Ovary (tissue), 9 donors: ENCODE results near the gene TBC1D12. TPM values are rescaled to one million over a fixed set of nuclear protein-coding genes. Genes with fewer than 3 reads are reported as not detected.

Experiments used
- DNase-seq, 5 donors: peaks; one replicate each; pipeline ENCODE4 v3.0.0-alpha.2; 2019 to 2020
- H3K27ac ChIP-seq, 2 donors: fragments of 200-600 bp; one replicate each; pipeline versions ENCODE4 v1.5.1 to v1.8.0; 2019 to 2022
- H3K27me3 ChIP-seq: fragments of 200-600 bp; one replicate; pipeline ENCODE4 v1.8.0; 2022
- H3K36me3 ChIP-seq: fragments of 200-600 bp; sonication (generic); one replicate; pipeline ENCODE4 v1.5.1; 2019
- H3K4me1 ChIP-seq: one replicate; pipeline ENCODE4 v1.8.1; 2013; ENCODE audit warnings: mild to moderate bottlenecking, moderate library complexity; ENCODE audit not compliant: insufficient read depth
- H3K4me3 ChIP-seq: fragments of 200-600 bp; sonication (generic); one replicate; pipeline ENCODE4 v1.5.1; 2017
- H3K9me3 ChIP-seq, 2 donors: fragments of 200-600 bp in 1 of 2; sonication (generic) in 1 of 2; one replicate each; pipeline versions ENCODE4 v1.5.1 to v1.8.1; 2013 to 2019; ENCODE audit warnings: mild to moderate bottlenecking in 1 of 2, moderate library complexity in 1 of 2
- CTCF ChIP-seq, 3 donors: fragments of 450-650 bp in 2 of 3; fragments of 200-600 bp in 1 of 3; IDR thresholded peaks; one replicate each; pipeline versions ENCODE4 v1.5.1 to v1.8.0; 2016 to 2022; ENCODE audit warnings: antibody characterized with exemption in 3 of 3, mild to moderate bottlenecking in 1 of 3
- EP300 ChIP-seq: sonication (generic); formaldehyde crosslinking; IDR thresholded peaks from one replicate; pipeline ENCODE4 v1.6.1; 2017; ENCODE audit warnings: antibody characterized with exemption
- POLR2A ChIP-seq: fragments of 450-650 bp; IDR thresholded peaks from one replicate; pipeline ENCODE4 v1.6.1; 2017; ENCODE audit warnings: antibody characterized with exemption, mild to moderate bottlenecking, moderate library complexity
- WGBS, 3 donors: extraction: QIAGEN DNeasy Blood & Tissue Kit in 1 of 3; methylation state at CpG; one replicate each; pipeline versions ENCODE4 v1.1.5 to v1.1.7; 2013 to 2017; 5-methylcytosine and 5-hydroxymethylcytosine counted together
- intact Hi-C, 4 donors: fragments of 100-400 bp; cut with DNase I; formaldehyde crosslinking; loops; one replicate each; pipeline versions ENCODE4 v1.11.0 to v1.15.1; 2022 to 2023
- polyA plus RNA-seq, 2 donors: library from polyadenylated mRNA; stranded (reverse); fragments of 200-250 nt in 1 of 2; fragments of 350-450 nt in 1 of 2; fragmentation: Illumina TruSeq in 1 of 2; extraction: RNeasy Lipid Tissue Mini Kit (QIAGEN cat#74804) in 1 of 2; gene quantifications; one replicate each; pipeline ENCODE4 v1.2.3, GENCODE V29; 2013 to 2014
- total RNA-seq, 7 donors: library from RNA; depleted of rRNA in 2 of 7; stranded (reverse); fragments of >200 nt in 2 of 7; fragmentation: NEBNext Ultra II Directional in 3 of 7; extraction: Animal tissue kit (Norgen Biotek cat#: 25700) in 3 of 7; gene quantifications; one replicate each; pipeline versions ENCODE4 v1.1.0 to v1.2.4, GENCODE V29; 2016 to 2023
- donor health status: DM: no; HTN: no; CAD: no; lungs with moderate emphysema.
- donor health status: DM: no; HTN: no; CAD: no.
- donor health status: Bipolar disorder and iron deficiency.
- donor health status: DM: yes; HTN: yes; CAD: no.
- donor health status: DM: no; HTN: no; CAD: no.
- donor health status: DM: yes; HTN: yes; CAD: no.

The TBC1D12 gene
- total and polyA plus RNA-seq, 9 donors: 5.6 to 20.4 (median 10.2) TPM

DNA sequence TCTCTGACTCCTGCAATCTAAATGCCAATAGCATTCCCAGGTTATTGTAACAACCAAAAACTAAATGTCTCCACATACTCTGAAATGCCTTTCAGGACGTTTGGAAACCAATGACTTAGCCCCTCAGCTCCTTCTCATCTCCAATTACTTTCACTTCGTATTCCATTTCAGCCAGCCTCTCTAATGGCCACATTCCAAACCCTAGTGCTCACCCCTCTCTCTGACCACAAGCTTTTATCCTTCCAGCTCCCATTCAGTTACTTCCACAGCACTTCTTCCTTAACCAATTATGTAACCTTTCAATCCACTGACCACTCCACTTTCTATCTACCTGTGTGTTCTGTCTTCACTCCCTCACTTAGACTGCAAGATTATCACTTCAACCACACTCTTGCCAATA lies 43.9 kb upstream of the TBC1D12 start:
- H3K27me3 ChIP-seq: no peaks in the 10 kb centered on the region
- H3K9me3 ChIP-seq: no peaks in the 10 kb centered on the region
- H3K4me3 ChIP-seq: no peak overlapping the region
- DNase-seq: no peak
- WGBS, 3 donors: 10 to 31% (median 13%) methylated on average over 2 of the region's 2 CpGs
- TF ChIP-seq EP300 (no peak), CTCF (IDR thresholded peaks at IDR 0.05) (no peak), POLR2A (no peak)
- H3K36me3 ChIP-seq: no peaks in the 10 kb centered on the region
- peaks cover 5% of the 10 kb centered on the region for H3K4me1 ChIP-seq
- H3K27ac ChIP-seq: no peak overlapping the region
- intact Hi-C loops: no loop called here

DNA sequence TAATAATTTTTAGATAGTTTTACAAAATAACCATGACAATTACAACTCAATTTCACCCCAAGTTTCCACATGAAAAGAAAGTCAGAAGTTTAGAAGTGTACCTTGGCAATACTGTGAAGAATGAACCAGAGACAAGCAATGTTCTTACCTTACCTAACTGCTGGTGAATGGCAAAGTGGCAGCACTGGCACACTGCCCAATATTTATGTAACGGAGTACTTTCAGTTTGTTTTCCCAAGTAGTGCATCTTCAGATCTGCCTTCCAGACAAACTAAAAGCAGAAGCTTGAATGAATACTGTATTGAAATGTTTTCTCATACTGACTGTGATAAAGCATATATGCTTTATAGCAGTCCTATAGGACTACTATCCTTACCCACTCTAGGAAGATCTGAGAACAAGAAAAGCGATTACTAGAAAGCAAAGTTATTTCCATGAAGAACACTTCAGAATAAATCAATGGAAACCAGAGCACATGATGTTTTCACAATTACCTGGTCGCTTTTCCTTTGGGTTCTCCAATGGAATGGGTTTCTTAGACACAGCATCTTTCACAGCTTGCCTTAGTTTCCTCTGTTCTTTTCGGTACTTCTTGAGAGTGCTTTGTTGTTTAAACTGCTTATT lies 41.1 kb upstream of the TBC1D12 start:
- no peak for DNase-seq
- peaks cover 5% of the 10 kb centered on the region for H3K4me1 ChIP-seq
- TF ChIP-seq POLR2A (no peak), CTCF (IDR thresholded peaks at IDR 0.05) (no peak), EP300 (no peak)
- H3K27ac ChIP-seq: no peak overlapping the region
- 61 to 77% (median 61%) methylated on average over 4 of the region's 4 CpGs for WGBS, 3 donors
- H3K36me3 ChIP-seq: no peaks in the 10 kb centered on the region
- no peaks in the 10 kb centered on the region for H3K27me3 ChIP-seq
- peak overlapping the region; percentile 73 for H3K4me3 ChIP-seq
- H3K9me3 ChIP-seq: no peaks in the 10 kb centered on the region
- intact Hi-C loops: loop anchor here in 1 of 4 donors (10.0 kb wide), 1 partner anchor 74 kb away; no protein-coding TSS in a partner anchor

DNA sequence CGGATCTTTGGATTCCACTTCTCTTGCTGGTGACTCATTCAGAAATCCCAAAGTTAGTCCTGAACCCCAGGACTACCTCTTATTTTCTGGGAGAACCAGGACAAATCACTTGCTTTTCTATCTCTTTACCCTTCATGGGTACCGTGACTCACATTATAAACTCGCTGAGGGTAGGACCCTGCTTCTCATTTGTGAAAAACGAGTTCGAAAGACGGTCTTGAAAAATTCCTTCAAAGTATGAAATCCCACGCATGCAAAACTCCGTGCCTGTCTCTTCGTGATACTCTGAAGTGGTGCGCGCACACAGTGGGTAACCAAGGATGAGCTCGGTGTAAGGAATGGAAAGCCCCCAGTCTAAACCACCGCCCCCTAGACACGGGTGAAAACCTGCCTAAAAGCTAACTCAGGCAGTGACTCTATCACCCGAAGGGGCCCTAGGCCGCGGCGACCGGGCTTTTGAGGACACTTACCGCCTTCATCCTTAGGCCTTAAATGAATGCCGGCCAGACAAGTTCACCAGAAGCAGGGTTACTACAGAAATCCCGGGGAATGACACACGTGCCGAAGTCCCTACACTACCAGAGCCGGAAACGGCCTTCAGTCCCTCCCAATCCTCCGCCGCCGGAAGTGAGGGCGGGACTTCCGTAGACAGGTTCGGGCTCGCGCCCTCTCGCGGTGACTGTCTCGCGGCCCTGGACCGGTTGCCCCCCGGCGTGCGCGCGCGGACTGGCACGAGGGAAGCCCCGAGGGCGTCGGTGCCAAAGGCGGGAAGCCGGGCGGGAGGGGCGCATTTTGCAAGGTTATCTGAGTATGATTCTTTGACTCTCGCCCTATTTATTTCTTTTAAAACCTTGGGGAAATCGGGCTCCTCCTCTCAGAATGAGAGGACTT lies 39.7 kb upstream of the TBC1D12 start, which contains the start of gene NOC3L:
NOC3L (minus strand) TSS at position 580 of the 891 bp plus-strand sequence; CDS start at position 479, 101 bp downstream.
- Histone ChIP-seq H3K4me1 (peaks cover 5% of the 10 kb centered on the region), H3K4me3 (peak within 1 kb of the TSS; percentile 73), H3K27ac (no peak within 1 kb of the TSS), H3K9me3 (no peaks in the 10 kb centered on the region), H3K27me3 (no peaks in the 10 kb centered on the region), H3K36me3 (no peaks in the 10 kb centered on the region)
- DNase-seq: peak; percentile 92 to 97 (median 95)
- intact Hi-C loops: loop anchor here in 1 of 4 donors (10.0 kb wide), 1 partner anchor 72 kb away; no protein-coding TSS in a partner anchor
- WGBS, 3 donors: 0 to 1% (median 1%) methylated on average over 54 to 55 of the region's 55 CpGs
- peak; percentile 75 to 94 (median 86) for TF ChIP-seq CTCF (IDR thresholded peaks at IDR 0.05)
- no peak for TF ChIP-seq EP300
- no peak for TF ChIP-seq POLR2A

DNA sequence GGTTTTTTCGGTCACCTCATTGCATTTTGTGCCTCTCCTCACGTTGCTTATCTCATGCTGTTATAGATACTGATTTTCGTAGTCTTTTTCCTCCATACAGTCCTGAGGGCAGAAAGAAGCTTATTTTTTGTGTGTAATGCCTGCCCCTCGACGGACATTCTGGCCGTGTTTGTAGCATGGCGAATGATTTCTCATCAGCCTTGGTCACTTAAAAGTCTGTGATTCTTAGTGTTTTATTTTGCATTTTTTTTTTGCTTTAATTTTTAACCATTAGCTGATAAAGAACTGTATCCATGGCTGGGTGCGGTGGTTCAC lies 39.1 kb upstream of the TBC1D12 start:
- H3K4me3 ChIP-seq: peak overlapping the region; percentile 73

More for the DNA sequence above, 39.1 kb upstream of the TBC1D12 start:
- no peak for TF ChIP-seq CTCF (IDR thresholded peaks at IDR 0.05)
- DNase-seq: no peak
- Histone ChIP-seq H3K36me3 (no peaks in the 10 kb centered on the region), H3K27me3 (no peaks in the 10 kb centered on the region), H3K4me1 (peaks cover 5% of the 10 kb centered on the region), H3K9me3 (no peaks in the 10 kb centered on the region), H3K27ac (no peak overlapping the region)
- intact Hi-C loops: loop anchor here in 1 of 4 donors (10.0 kb wide), 1 partner anchor 72 kb away; no protein-coding TSS in a partner anchor
- WGBS, 3 donors: 34 to 43% (median 36%) methylated on average over 8 of the region's 8 CpGs
